GM18868 (cell line): Measurements from ENCODE around the gene PIP4P1.

Experiments
- ATAC-seq: cut with Tn5 transposase; IDR thresholded peaks from one replicate; pipeline ENCODE4 v1.9.1; 2021; ENCODE audit warnings: mild to moderate bottlenecking, moderate library complexity; ENCODE audit not compliant: unreplicated experiment

The PIP4P1 gene

GRCh38 chr14:20412411-20412810 lies 48.8 kb downstream of the PIP4P1 start:
- ATAC-seq = peak; percentile 34

- no peak for ATAC-seq
These were observed 52.0 kb downstream of the PIP4P1 start for GRCh38 chr14:20409226-20409625.
